PC-3 (cell line): ENCODE measurements around the gene RPL31.

Source experiments
- CTCF ChIP-seq: fragments of 300-600 bp; sonication (generic); conservative IDR thresholded peaks from 2 replicates; pipeline ENCODE4 v1.5.1; 2017; ENCODE audit warnings: antibody characterized with exemption, low read depth, mild to moderate bottlenecking, low read length
- EZH2 ChIP-seq: fragments of 300-600 bp; sonication (generic); IDR thresholded peaks from one replicate; pipeline ENCODE4 v1.6.1; 2017; ENCODE audit warnings: antibody characterized with exemption, mild to moderate bottlenecking, low read length; ENCODE audit not compliant: unreplicated experiment
- EZH2phosphoT487 ChIP-seq: fragments of 300-600 bp; sonication (generic); IDR thresholded peaks from 2 replicates; pipeline ENCODE4 v1.6.1; 2018; ENCODE audit warnings: mild to moderate bottlenecking, antibody characterized with exemption, low read length, borderline replicate concordance

- TF ChIP-seq CTCF = no peak
- no peak for TF ChIP-seq EZH2phosphoT487
- TF ChIP-seq EZH2 = no peak
These were observed 631 bp downstream of the RPL31 start for GRCh38 chr2:101002562-101003277.
